VCaP (cell line): ENCODE data around the gene SNAPC5.

Experiments used
- H3K27ac ChIP-seq: fragments of 450-650 bp; 2 replicates; pipeline ENCODE4 v1.5.1; 2017
- CTCF ChIP-seq: fragments of 450-650 bp; conservative IDR thresholded peaks from 2 replicates; pipeline ENCODE4 v1.5.1; 2017; ENCODE audit warnings: mild to moderate bottlenecking, moderate library complexity

SNAPC5 gene

GRCh38 chr15:66502491-66502890 lies 4.9 kb upstream of the SNAPC5 start:
- TF ChIP-seq CTCF: no peak
- H3K27ac ChIP-seq: peak overlapping the region; percentile 98

- H3K27ac ChIP-seq: peak overlapping the region; percentile 98
Measured at GRCh38 chr15:66500346-66500745, 2.8 kb upstream of the SNAPC5 start.

GRCh38 chr15:66498501-66499386 lies 1.2 kb upstream of the SNAPC5 start:
- TF ChIP-seq CTCF: peak; percentile 65
- H3K27ac ChIP-seq: peak overlapping the region; percentile 98

- no peak for TF ChIP-seq CTCF
- H3K27ac ChIP-seq: peak overlapping the region; percentile 98
Measured at GRCh38 chr15:66496951-66497501, 536 bp downstream of the SNAPC5 start.

- no peak for TF ChIP-seq CTCF
Measured at GRCh38 chr15:66494262-66494661, 3.3 kb downstream of the SNAPC5 start.

GRCh38 chr15:66491846-66492245 lies 5.7 kb downstream of the SNAPC5 start:
- no peak for TF ChIP-seq CTCF
- peak overlapping the region; percentile 16; the same call in 1 of the 2 replicates for H3K27ac ChIP-seq

More at GRCh38 chr15:66494262-66494661, 3.3 kb downstream of the SNAPC5 start:
- H3K27ac ChIP-seq: no peak overlapping the region

GRCh38 chr15:66489179-66489791 lies 8.3 kb downstream of the SNAPC5 start:
- no peak for TF ChIP-seq CTCF
- H3K27ac ChIP-seq: no peak overlapping the region
